Fibroblast of gingiva (primary cell): ENCODE data around the gene ALKBH4.
A peak's percentile ranks its signal among the peaks of the same experiment; 100 is the strongest.
"Not testable (repeated sequence)": the region's sequence is repeated elsewhere in the genome, so short reads cannot be mapped to it uniquely, and the experiment has no call there.

Experiments
- DNase-seq: peaks from one replicate; pipeline ENCODE4 v3.0.0-alpha.2; 2011; ENCODE audit warnings: low read depth

The ALKBH4 gene

GRCh38 chr7:102454932-102455331 is 9.7 kb downstream of the ALKBH4 start:
- DNase-seq, result not testable (repeated sequence)

- DNase-seq, result no peak
Measured at GRCh38 chr7:102454468-102454867, 10.2 kb downstream of the ALKBH4 start.

- no peak for DNase-seq
Measured at GRCh38 chr7:102453319-102453718, 11.3 kb downstream of the ALKBH4 start.

- DNase-seq, result no peak
Measured at GRCh38 chr7:102452451-102452850, 12.2 kb downstream of the ALKBH4 start.

GRCh38 chr7:102451371-102452054 is 13.2 kb downstream of the ALKBH4 start:
- DNase-seq, result no peak

GRCh38 chr7:102450242-102450641 is 14.4 kb downstream of the ALKBH4 start:
- DNase-seq, result no peak

GRCh38 chr7:102449136-102449535 is 15.5 kb downstream of the ALKBH4 start:
- DNase-seq, result no peak

GRCh38 chr7:102447311-102447710 is 17.4 kb downstream of the ALKBH4 start:
- DNase-seq, result no peak

GRCh38 chr7:102446387-102447156 is 18.1 kb downstream of the ALKBH4 start:
- DNase-seq, result no peak

GRCh38 chr7:102445674-102446071 is 19.0 kb downstream of the ALKBH4 start:
- DNase-seq, result no peak

GRCh38 chr7:102444961-102445673 is 19.5 kb downstream of the ALKBH4 start:
- no peak for DNase-seq

GRCh38 chr7:102439963-102440795 is 24.5 kb downstream of the ALKBH4 start:
- peak; percentile 71 for DNase-seq

- no peak for DNase-seq
Measured at GRCh38 chr7:102436118-102436517, 28.5 kb downstream of the ALKBH4 start.

GRCh38 chr7:102434039-102434486 is 30.6 kb downstream of the ALKBH4 start:
- DNase-seq, result no peak

GRCh38 chr7:102433219-102434038 is 31.2 kb downstream of the ALKBH4 start, which contains the start of gene ORAI2:
Gene ORAI2 (plus strand): TSS chr7:102433575. CDS start chr7:102438957, 5,382 bp downstream.
- peak; percentile 68 for DNase-seq

GRCh38 chr7:102432442-102433218 is 32.0 kb downstream of the ALKBH4 start:
- no peak for DNase-seq

GRCh38 chr7:102431617-102432298 is 32.9 kb downstream of the ALKBH4 start:
- no peak for DNase-seq

GRCh38 chr7:102429141-102429899 is 35.3 kb downstream of the ALKBH4 start:
- DNase-seq, result no peak

- DNase-seq, result no peak
Measured at GRCh38 chr7:102427019-102427405, 37.7 kb downstream of the ALKBH4 start.
